Endodermal cell (in vitro differentiated cells): ENCODE results near the gene CCDC9B. TPM values are rescaled to one million over a fixed set of nuclear protein-coding genes. Genes with fewer than 3 reads are reported as not detected.

Experiments used
- DNase-seq: peaks from one replicate; pipeline ENCODE4 v3.0.0-alpha.2; 2017
- H3K27ac ChIP-seq: 2 replicates; pipeline ENCODE4 v1.5.1; 2013; ENCODE audit warnings: mild to moderate bottlenecking, low read depth, low read length, moderate library complexity
- H3K27me3 ChIP-seq: 2 replicates; pipeline ENCODE4 v1.6.1; 2013; ENCODE audit warnings: mild to moderate bottlenecking, low read length, moderate library complexity; ENCODE audit not compliant: insufficient read depth, control insufficient read depth, poor library complexity, severe bottlenecking
- H3K36me3 ChIP-seq: 2 replicates; pipeline ENCODE4 v1.7.0; 2013; ENCODE audit warnings: mild to moderate bottlenecking, low read length, moderate library complexity; ENCODE audit not compliant: control insufficient read depth, insufficient read depth
- H3K4me1 ChIP-seq: one replicate; pipeline ENCODE4 v1.7.0; 2013; ENCODE audit warnings: low read length; ENCODE audit not compliant: control insufficient read depth, insufficient read depth
- H3K4me3 ChIP-seq: 2 replicates; pipeline ENCODE4 v1.5.1; 2013; ENCODE audit warnings: mild to moderate bottlenecking, low read length, moderate library complexity
- H3K9ac ChIP-seq: 2 replicates; pipeline ENCODE4 v1.6.1; 2013; ENCODE audit warnings: mild to moderate bottlenecking, low read length, moderate library complexity; ENCODE audit not compliant: poor library complexity, severe bottlenecking; ENCODE audit errors: extremely low read depth
- H3K9me3 ChIP-seq: 2 replicates; pipeline ENCODE4 v1.6.1; 2013; ENCODE audit warnings: mild to moderate bottlenecking, low read length, moderate library complexity; ENCODE audit not compliant: control insufficient read depth
- H3K27ac Mint-ChIP-seq: 2 replicates; pipeline ENCODE4 v1.8.0; 2020; ENCODE audit warnings: mixed read lengths
- H3K27me3 Mint-ChIP-seq: 2 replicates; pipeline ENCODE4 v1.8.0; 2021; ENCODE audit warnings: mild to moderate bottlenecking, mixed read lengths; ENCODE audit not compliant: insufficient read depth
- H3K36me3 Mint-ChIP-seq: 2 replicates; pipeline ENCODE4 v1.8.0; 2020; ENCODE audit warnings: low read depth, mixed read lengths
- H3K4me1 Mint-ChIP-seq: 2 replicates; pipeline ENCODE4 v1.8.0; 2020; ENCODE audit warnings: mixed read lengths
- H3K4me3 Mint-ChIP-seq: 2 replicates; pipeline ENCODE4 v1.8.0; 2020; ENCODE audit warnings: mild to moderate bottlenecking, moderate library complexity, mixed read lengths
- H3K9me3 Mint-ChIP-seq: 2 replicates; pipeline ENCODE4 v1.8.0; 2020; ENCODE audit warnings: mild to moderate bottlenecking, mixed read lengths
- CTCF ChIP-seq: fragments of 200-600 bp; sonication (generic); conservative IDR thresholded peaks from 2 replicates; pipeline ENCODE4 v1.5.0; 2021; ENCODE audit warnings: antibody characterized with exemption, mild to moderate bottlenecking
- WGBS, 2 experiments: methylation state at CpG; one replicate each; pipeline versions ENCODE4 v1.1.5 to v1.1.7; 2013; ENCODE audit warnings: missing lambda C conversion rate in 2 of 2, mixed read lengths in 1 of 2; ENCODE audit not compliant: insufficient coverage in 1 of 2, insufficient read length in 1 of 2; 5-methylcytosine and 5-hydroxymethylcytosine counted together
- total RNA-seq, 2 donors: library from RNA; stranded (reverse); fragmentation: NEBNext Ultra II Directional in 1 of 2; extraction: Animal tissue kit (Norgen Biotek cat#: 25700) in 1 of 2; gene quantifications; 2 replicates in 1 of 2; 3 replicates in 1 of 2; pipeline ENCODE4 v1.2.1, GENCODE V29; 2021

The CCDC9B gene
- total RNA-seq, 2 donors from 2014 or later: 0.15 to 0.42 TPM

- peaks cover 32% of the 10 kb centered on the region for H3K27me3 Mint-ChIP-seq
- H3K9ac ChIP-seq: no peak overlapping the region
- no peak for TF ChIP-seq CTCF
- H3K27ac Mint-ChIP-seq: no peak overlapping the region
- no peaks in the 10 kb centered on the region for H3K36me3 ChIP-seq
- H3K4me3 Mint-ChIP-seq: no peak overlapping the region
- H3K36me3 Mint-ChIP-seq: no peaks in the 10 kb centered on the region
- H3K27me3 ChIP-seq: peaks cover 10% of the 10 kb centered on the region
- no peak overlapping the region for H3K4me3 ChIP-seq
- no peak for DNase-seq
- no peaks in the 10 kb centered on the region for H3K9me3 Mint-ChIP-seq
- H3K4me1 ChIP-seq: no peaks in the 10 kb centered on the region
- H3K9me3 ChIP-seq: no peaks in the 10 kb centered on the region
- no peak overlapping the region for H3K27ac ChIP-seq
- H3K4me1 Mint-ChIP-seq: peaks cover 18% of the 10 kb centered on the region
- 92 to 96% methylated on average over 5 to 7 of the region's 7 CpGs for WGBS, 2 experiments
These were observed 9.1 kb downstream of the CCDC9B start for GRCh38 chr15:40331637-40332036.

- H3K36me3 ChIP-seq: no peaks in the 10 kb centered on the region
- H3K4me1 ChIP-seq: no peaks in the 10 kb centered on the region
- no peak overlapping the region for H3K27ac Mint-ChIP-seq
- 91 to 97% methylated on average over 6 to 7 of the region's 7 CpGs for WGBS, 2 experiments
- TF ChIP-seq CTCF: no peak
- H3K9me3 Mint-ChIP-seq: no peaks in the 10 kb centered on the region
- DNase-seq: no peak
- H3K36me3 Mint-ChIP-seq: no peaks in the 10 kb centered on the region
- H3K4me3 Mint-ChIP-seq: no peak overlapping the region
- H3K4me1 Mint-ChIP-seq: peaks cover 20% of the 10 kb centered on the region
- peaks cover 33% of the 10 kb centered on the region for H3K27me3 Mint-ChIP-seq
- H3K27me3 ChIP-seq: peaks cover 16% of the 10 kb centered on the region
- H3K27ac ChIP-seq: no peak overlapping the region
- H3K9me3 ChIP-seq: no peaks in the 10 kb centered on the region
- no peak overlapping the region for H3K4me3 ChIP-seq
- no peak overlapping the region for H3K9ac ChIP-seq
These were observed 9.7 kb downstream of the CCDC9B start for GRCh38 chr15:40331026-40331425.

- Histone ChIP-seq H3K36me3 (no peaks in the 10 kb centered on the region), H3K4me1 (no peaks in the 10 kb centered on the region), H3K9ac (no peak overlapping the region), H3K27ac (peak overlapping the region; percentile 19), H3K4me3 (no peak overlapping the region), H3K27me3 (peaks cover 22% of the 10 kb centered on the region), H3K9me3 (no peaks in the 10 kb centered on the region)
- Mint-ChIP-seq H3K36me3 (no peaks in the 10 kb centered on the region), H3K9me3 (no peaks in the 10 kb centered on the region), H3K4me3 (no peak overlapping the region), H3K27me3 (peaks cover 37% of the 10 kb centered on the region), H3K4me1 (peaks cover 21% of the 10 kb centered on the region), H3K27ac (no peak overlapping the region)
- no peak for TF ChIP-seq CTCF
- DNase-seq: no peak
- 50 to 93% methylated on average over 2 to 5 of the region's 5 CpGs for WGBS, 2 experiments
These were observed 10.3 kb downstream of the CCDC9B start for GRCh38 chr15:40330368-40330836.
